Epidermal melanocyte (primary cell): ENCODE measurements around the gene SLC36A1.
"Not testable (repeated sequence)": the region's sequence is repeated elsewhere in the genome, so short reads cannot be mapped to it uniquely, and the experiment has no call there.

Experiments used
- DNase-seq: peaks from one replicate; pipeline ENCODE4 v3.0.0; 2011; ENCODE audit warnings: low spot score; ENCODE audit not compliant: insufficient read length

SLC36A1 gene

DNA sequence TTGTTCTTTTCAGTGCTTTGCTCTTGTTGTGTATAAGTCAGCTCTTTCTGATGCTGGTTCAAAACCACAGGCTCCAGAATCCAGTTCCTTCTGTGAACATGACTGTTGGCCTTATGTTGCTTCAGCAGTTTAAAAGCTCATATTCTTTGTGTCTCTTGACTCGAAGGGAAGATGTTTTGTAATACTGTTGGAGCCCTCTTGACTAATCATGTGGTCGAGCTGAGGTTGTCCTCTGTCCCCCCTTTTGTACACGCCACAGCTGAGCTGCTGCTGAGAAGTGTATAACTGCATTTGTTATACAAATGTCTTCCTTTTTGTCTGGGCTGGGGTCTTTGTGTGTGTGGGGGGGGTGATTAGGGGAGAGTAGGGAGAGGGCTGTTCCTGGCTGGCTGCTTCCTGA is 35.8 kb downstream of the SLC36A1 start:
- DNase-seq, result no peak

- no peak for DNase-seq
Observed at GRCh38 chr5:151483647-151484046, 36.2 kb downstream of the SLC36A1 start.

- no peak for DNase-seq
Observed at GRCh38 chr5:151487544-151487943, 40.1 kb downstream of the SLC36A1 start.

GRCh38 chr5:151490627-151491026 is 43.2 kb downstream of the SLC36A1 start:
- DNase-seq, result no peak

DNA sequence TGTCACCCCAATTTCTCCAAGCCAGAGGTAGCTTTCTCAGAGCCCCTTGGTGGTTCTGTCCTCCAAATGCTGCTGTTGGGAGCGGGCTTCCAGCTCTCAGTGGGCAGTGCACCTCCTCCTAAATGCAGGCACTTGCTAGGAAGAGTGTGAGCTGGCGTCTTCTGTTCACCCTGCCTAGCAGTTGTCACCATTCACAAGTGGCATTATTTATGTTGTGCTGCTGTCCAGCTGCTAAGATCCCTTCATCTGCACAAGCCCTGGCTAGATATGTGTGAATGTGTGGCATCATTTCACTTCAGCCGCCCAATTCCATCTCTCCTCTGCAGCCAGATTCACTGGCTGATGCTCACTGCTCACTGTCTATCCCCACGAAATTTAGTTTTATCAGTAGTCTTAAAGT is 43.7 kb downstream of the SLC36A1 start:
- no peak for DNase-seq

DNA sequence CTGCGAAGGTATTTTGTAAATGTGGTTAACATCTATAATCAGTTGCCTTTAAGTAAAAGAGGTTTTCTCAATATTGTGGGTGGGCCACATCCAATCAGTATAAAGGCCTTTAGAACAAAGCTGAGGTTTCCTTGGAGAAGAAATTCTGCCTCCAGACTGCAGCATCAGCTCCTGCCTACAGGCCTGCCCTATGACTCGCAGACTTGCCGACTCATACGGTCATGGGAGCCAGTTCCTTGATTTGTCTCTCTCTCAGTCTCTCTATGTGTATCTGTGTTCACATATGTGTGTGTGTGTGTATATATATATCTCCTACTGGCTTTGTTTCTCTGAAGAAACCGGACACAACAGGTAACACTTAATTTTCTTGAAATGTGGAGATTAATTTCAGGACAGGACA is 45.3 kb downstream of the SLC36A1 start:
- no peak for DNase-seq

DNA sequence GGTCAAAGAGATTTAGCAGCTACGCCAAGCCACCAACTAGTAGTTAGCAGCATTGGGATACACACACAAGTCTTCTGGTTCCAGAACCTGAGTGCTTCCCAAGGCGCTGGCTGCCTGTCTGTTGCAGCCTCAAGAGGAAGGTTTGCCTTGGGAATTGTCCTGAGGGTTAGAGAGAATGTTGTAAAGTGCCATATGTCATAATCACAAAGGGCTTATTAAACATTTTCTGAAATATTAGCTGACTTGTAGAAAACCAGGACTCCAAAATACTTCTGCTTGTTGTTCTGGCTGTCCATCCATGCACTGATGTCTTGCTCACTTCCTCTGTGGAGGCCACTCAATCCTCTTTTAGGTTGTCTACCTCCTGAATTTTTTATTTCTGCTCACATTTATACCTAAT is 46.3 kb downstream of the SLC36A1 start:
- no peak for DNase-seq

GRCh38 chr5:151495320-151495719 is 47.9 kb downstream of the SLC36A1 start:
- DNase-seq, result no peak

- no peak for DNase-seq
Observed at GRCh38 chr5:151496041-151496484, 48.7 kb downstream of the SLC36A1 start.

- DNase-seq, result no peak
Observed at GRCh38 chr5:151497391-151498002, 50.1 kb downstream of the SLC36A1 start.

GRCh38 chr5:151498395-151499155 is 51.2 kb downstream of the SLC36A1 start:
- DNase-seq, result no peak

DNA sequence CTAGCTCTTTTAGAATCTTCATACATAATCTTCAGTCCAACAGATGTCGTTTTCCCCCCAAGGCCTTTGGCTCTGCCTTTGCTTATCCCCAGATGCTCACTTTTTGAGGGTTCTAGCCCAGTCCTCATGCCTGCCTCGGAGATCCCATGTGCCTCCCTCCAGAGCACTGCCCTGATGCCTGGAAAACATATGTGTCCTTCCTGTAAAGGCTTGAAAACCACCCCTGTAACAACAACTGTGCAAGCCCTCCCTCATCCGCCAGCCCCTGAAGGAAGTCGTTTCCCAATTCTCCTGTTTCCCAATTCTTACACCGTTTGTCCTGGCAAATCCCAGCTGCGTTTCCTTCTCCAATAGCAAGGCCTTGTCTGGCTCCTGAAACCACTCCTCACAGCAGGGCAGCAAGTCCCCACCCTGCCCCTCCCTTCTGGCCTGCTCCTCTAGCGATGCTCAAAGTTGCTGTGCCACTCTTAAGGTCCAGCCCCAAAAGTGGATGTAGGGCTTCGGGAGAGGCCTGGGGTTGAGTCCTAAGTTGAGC is 52.2 kb downstream of the SLC36A1 start:
- no peak for DNase-seq

DNA sequence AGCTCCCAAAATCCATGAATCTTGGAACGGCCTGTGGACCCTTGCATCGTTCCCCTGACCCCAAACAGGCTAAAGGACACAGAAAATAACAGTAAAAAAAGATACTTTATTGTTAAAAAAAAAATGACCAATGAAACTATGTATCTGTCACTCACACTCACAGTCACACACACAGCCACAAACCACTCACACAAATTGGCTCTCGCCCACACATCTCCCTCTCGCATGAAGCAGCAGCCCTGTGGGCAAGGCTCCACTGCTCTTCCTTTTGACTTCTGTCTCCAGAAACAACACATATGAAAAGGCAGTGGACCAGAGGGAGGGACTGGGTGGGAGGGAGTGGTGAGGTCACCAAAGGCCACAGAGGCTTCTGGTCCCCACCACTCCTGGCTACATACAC is 56.6 kb downstream of the SLC36A1 start:
- DNase-seq, result no peak

- not testable (repeated sequence) for DNase-seq
Observed at GRCh38 chr5:151508308-151508707, 60.9 kb downstream of the SLC36A1 start.

DNA sequence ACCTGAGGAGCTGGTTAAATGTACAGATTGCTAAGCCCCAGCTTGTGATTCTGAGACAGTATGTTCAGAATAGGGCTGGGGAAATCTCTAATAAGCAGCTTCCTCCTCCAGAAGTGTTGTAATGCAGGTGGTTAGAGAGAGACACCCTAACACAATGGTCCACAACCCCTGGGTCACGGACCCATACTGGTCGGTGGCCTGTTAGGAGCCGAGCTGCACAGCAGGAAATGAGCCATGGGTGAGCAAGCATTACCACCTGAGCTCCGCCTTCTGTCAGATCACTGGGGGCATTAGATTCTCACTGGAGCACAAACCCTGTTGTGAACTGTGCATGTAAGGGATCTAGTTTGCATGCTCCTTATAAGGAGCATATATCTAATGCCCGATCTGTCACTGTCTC is 61.8 kb downstream of the SLC36A1 start:
- DNase-seq, result no peak

GRCh38 chr5:151509836-151510235 is 62.4 kb downstream of the SLC36A1 start:
- DNase-seq, result no peak

GRCh38 chr5:151517122-151517920 is 69.9 kb downstream of the SLC36A1 start:
- no peak for DNase-seq

GRCh38 chr5:151520294-151520693 is 72.9 kb downstream of the SLC36A1 start:
- DNase-seq, result no peak

GRCh38 chr5:151522226-151522625 is 74.8 kb downstream of the SLC36A1 start:
- DNase-seq, result no peak

GRCh38 chr5:151523335-151523734 is 75.9 kb downstream of the SLC36A1 start:
- peak; percentile 42 for DNase-seq

DNA sequence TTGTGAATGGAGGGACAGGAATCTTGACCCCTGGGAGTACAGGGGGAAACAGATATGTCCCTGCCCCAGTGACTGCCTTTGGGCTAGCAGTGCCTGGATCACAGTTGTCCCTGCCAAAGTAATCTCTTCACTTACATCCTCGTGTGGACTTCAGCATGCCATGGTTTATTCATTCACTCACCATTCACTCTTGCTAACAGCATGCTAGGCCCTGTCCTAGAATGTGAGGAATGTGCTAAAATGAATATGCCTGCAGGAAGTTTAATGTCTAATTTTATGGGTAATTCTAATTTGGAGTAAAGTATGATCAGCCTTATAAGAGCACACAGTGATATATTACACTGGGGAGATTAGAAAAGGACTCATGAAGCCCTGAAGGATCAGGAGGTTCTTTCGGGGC is 80.8 kb downstream of the SLC36A1 start:
- DNase-seq, result no peak

- no peak for DNase-seq
Observed at GRCh38 chr5:151528996-151529395, 81.6 kb downstream of the SLC36A1 start.
